ENCODE data around the gene ITCH.

Gene ITCH

GRCh38 chr20:34449674-34450592 lies 86.9 kb downstream of the ITCH start:
- H3K79me2 ChIP-seq (ENCODE audit: insufficient read depth, low read length), result no peaks in the 10 kb centered on the region

GRCh38 chr20:34452281-34452982 lies 89.4 kb downstream of the ITCH start:
- Histone ChIP-seq H3K27ac (ENCODE audit: low read depth, low read length) (no peak overlapping the region), H3K4me3 (ENCODE audit: insufficient read depth, low read length, poor library complexity, severe bottlenecking) (no peak overlapping the region), H3K79me2 (ENCODE audit: insufficient read depth, low read length) (no peaks in the 10 kb centered on the region), H3K36me3 (ENCODE audit: low read length) (peaks cover 28% of the 10 kb centered on the region), H3F3A (ENCODE audit: insufficient read depth) (no peaks in the 10 kb centered on the region), H3K4me2 (ENCODE audit: low read depth, low read length, poor library complexity, severe bottlenecking) (no peak overlapping the region), H3K9me2 (replicated peaks; ENCODE audit: insufficient read depth, low read length) (no peaks in the 10 kb centered on the region), H3K9me3 (ENCODE audit: insufficient read depth, low read length) (no peaks in the 10 kb centered on the region), H2AFZ (ENCODE audit: low read depth, low read length, severe bottlenecking) (no peak overlapping the region), H3K27me3 (ENCODE audit: low read length) (no peaks in the 10 kb centered on the region), H3K9ac (ENCODE audit: low read length) (no peak overlapping the region), H4K20me1 (ENCODE audit: low read depth, low read length) (no peaks in the 10 kb centered on the region)
- TF ChIP-seq CTCF (IDR thresholded peaks at IDR 0.05; ENCODE audit: insufficient read depth, low read length, poor library complexity, severe bottlenecking) (no peak), EZH2phosphoT487 (conservative IDR thresholded peaks at IDR 0.05; ENCODE audit: low read length) (no peak)

More at GRCh38 chr20:34449674-34450592, 86.9 kb downstream of the ITCH start:
- no peak overlapping the region for H3K4me2 ChIP-seq (ENCODE audit: low read depth, low read length, poor library complexity, severe bottlenecking)
- H3K9me3 ChIP-seq (ENCODE audit: insufficient read depth, low read length), result no peaks in the 10 kb centered on the region
- no peaks in the 10 kb centered on the region for H3F3A ChIP-seq (ENCODE audit: insufficient read depth)
- no peaks in the 10 kb centered on the region for H4K20me1 ChIP-seq (ENCODE audit: low read depth, low read length)
- no peaks in the 10 kb centered on the region for H3K9me2 ChIP-seq (replicated peaks; ENCODE audit: insufficient read depth, low read length)
- no peaks in the 10 kb centered on the region for H3K27me3 ChIP-seq (ENCODE audit: low read length)
- TF ChIP-seq CTCF (IDR thresholded peaks at IDR 0.05; ENCODE audit: insufficient read depth, low read length, poor library complexity, severe bottlenecking), result no peak
- TF ChIP-seq EZH2phosphoT487 (conservative IDR thresholded peaks at IDR 0.05; ENCODE audit: low read length), result no peak
- no peak overlapping the region for H3K27ac ChIP-seq (ENCODE audit: low read depth, low read length)
- H3K9ac ChIP-seq (ENCODE audit: low read length), result no peak overlapping the region
- H3K4me3 ChIP-seq (ENCODE audit: insufficient read depth, low read length, poor library complexity, severe bottlenecking), result no peak overlapping the region
- H3K36me3 ChIP-seq (ENCODE audit: low read length), result peaks cover 38% of the 10 kb centered on the region
- no peak overlapping the region for H2AFZ ChIP-seq (ENCODE audit: low read depth, low read length, severe bottlenecking)

GRCh38 chr20:34458631-34459030 lies 95.6 kb downstream of the ITCH start:
- no peak overlapping the region for H3K4me3 ChIP-seq (ENCODE audit: insufficient read depth, low read length, poor library complexity, severe bottlenecking)
- H2AFZ ChIP-seq (ENCODE audit: low read depth, low read length, severe bottlenecking), result no peak overlapping the region
- no peak overlapping the region for H3K27ac ChIP-seq (ENCODE audit: low read depth, low read length)
- no peaks in the 10 kb centered on the region for H3K9me2 ChIP-seq (replicated peaks; ENCODE audit: insufficient read depth, low read length)
- H3K27me3 ChIP-seq (ENCODE audit: low read length), result no peaks in the 10 kb centered on the region
- H3K9me3 ChIP-seq (ENCODE audit: insufficient read depth, low read length), result no peaks in the 10 kb centered on the region
- H4K20me1 ChIP-seq (ENCODE audit: low read depth, low read length), result no peaks in the 10 kb centered on the region
- no peak overlapping the region for H3K4me2 ChIP-seq (ENCODE audit: low read depth, low read length, poor library complexity, severe bottlenecking)
- TF ChIP-seq EZH2phosphoT487 (conservative IDR thresholded peaks at IDR 0.05; ENCODE audit: low read length), result no peak
- no peak for TF ChIP-seq CTCF (IDR thresholded peaks at IDR 0.05; ENCODE audit: insufficient read depth, low read length, poor library complexity, severe bottlenecking)
- 0 out of 2 replicates have a peak, but pooled peaks cover 7% of the 10 kb centered on the region for H3F3A ChIP-seq (ENCODE audit: insufficient read depth)
- H3K36me3 ChIP-seq (ENCODE audit: low read length), result peaks cover 30% of the 10 kb centered on the region
- H3K79me2 ChIP-seq (ENCODE audit: insufficient read depth, low read length), result no peaks in the 10 kb centered on the region
- H3K9ac ChIP-seq (ENCODE audit: low read length), result no peak overlapping the region
